AG04450 (cell line): ENCODE data around the gene EFEMP2. TPM values are rescaled to one million over a fixed set of nuclear protein-coding genes. Genes with fewer than 3 reads are reported as not detected.
A peak's percentile ranks its signal among the peaks of the same experiment; 100 is the strongest.

Experiments
- CTCF ChIA-PET: fragments of 300-600, 350-600 bp; formaldehyde crosslinking; extraction: SDS; loops from one replicate; lab custom pipeline; 2022; ENCODE audit warnings: antibody characterized with exemption, inconsistent platforms; lab: Charles Lee
- POLR2A ChIA-PET: fragments of 350-600 bp; formaldehyde crosslinking; extraction: SDS; loops from one replicate; lab custom pipeline; 2021; ENCODE audit warnings: antibody characterized with exemption, inconsistent platforms; lab: Yijun Ruan, JAX
- DNase-seq: peaks from one replicate; pipeline ENCODE4 v3.0.0-alpha.2; 2011; ENCODE audit warnings: low read depth, low spot score
- H3K27ac ChIP-seq: one replicate; pipeline ENCODE4 v1.5.1; 2012; ENCODE audit warnings: low read depth, low read length, control low read depth
- H3K27me3 ChIP-seq: one replicate; pipeline ENCODE4 v1.6.0; 2012; ENCODE audit warnings: low read length; ENCODE audit not compliant: control insufficient read depth, insufficient read depth
- H3K4me3 ChIP-seq: 2 replicates; pipeline ENCODE4 v1.5.1; 2011; ENCODE audit warnings: mild to moderate bottlenecking, low read depth, low read length, control low read depth
- H3K9me3 ChIP-seq: 2 replicates; pipeline ENCODE4 v1.5.1; 2012; ENCODE audit warnings: low read length; ENCODE audit not compliant: control insufficient read depth, insufficient read depth
- CTCF ChIP-seq: IDR thresholded peaks from 2 replicates; pipeline ENCODE4 v1.5.1; 2011; ENCODE audit warnings: low read depth, low read length, control low read depth, inconsistent platforms
- polyA plus RNA-seq: library from polyadenylated mRNA; depleted of rRNA; stranded (reverse); fragments of >200 nt; gene quantifications from 2 replicates; pipeline ENCODE4 v1.2.3, GENCODE V29; 2011

Gene EFEMP2
- polyA plus RNA-seq, 1 experiment: 190 TPM

- no peak for TF ChIP-seq CTCF
- CTCF ChIA-PET: interaction anchor here (0.6 to 3.4 kb wide), 2 partner anchors 8 to 100 kb away, joined by 4 to 25 read pairs; partner anchors contain the start of gene FIBP
- no peak for DNase-seq
- H3K27ac ChIP-seq: no peak overlapping the region
- no peaks in the 10 kb centered on the region for H3K27me3 ChIP-seq
- POLR2A ChIA-PET: interaction anchor here (0.7 to 1.0 kb wide), 2 partner anchors 9 to 227 kb away, joined by 3 to 4 read pairs; no protein-coding TSS in a partner anchor
- H3K9me3 ChIP-seq: no peaks in the 10 kb centered on the region
- no peak overlapping the region for H3K4me3 ChIP-seq
These were observed 7.4 kb upstream of the EFEMP2 start for GRCh38 chr11:65880027-65880426.

- H3K27me3 ChIP-seq: no peaks in the 10 kb centered on the region
- ChIA-PET POLR2A (no interaction called here), CTCF (interaction anchor here (1.0 to 3.4 kb wide), 2 partner anchors 9 to 20 kb away, joined by 4 to 25 read pairs; partner anchors contain the start of genes FIBP and MUS81)
- no peaks in the 10 kb centered on the region for H3K9me3 ChIP-seq
- no peak for TF ChIP-seq CTCF
- DNase-seq: no peak
- no peak within 1 kb of the TSS for H3K4me3 ChIP-seq
- H3K27ac ChIP-seq: no peak within 1 kb of the TSS
These were observed 7.0 kb upstream of the EFEMP2 start, which contains the start of gene CTSW for GRCh38 chr11:65879617-65880016. CTSW (plus strand) TSS chr11:65879837; CDS start chr11:65879855, 18 bp downstream.

- no peak for TF ChIP-seq CTCF
These were observed 937 bp upstream of the EFEMP2 start for GRCh38 chr11:65873318-65874156.

GRCh38 chr11:65871811-65872548, 620 bp downstream of the EFEMP2 start:
- ChIA-PET POLR2A (interaction anchor here (0.5 to 2.2 kb wide), 7 partner anchors 9 to 250 kb away, joined by 3 to 37 read pairs (median 7); partner anchors contain the start of genes CCDC85B, CFL1, FIBP and FOSL1), CTCF (interaction anchor here (0.6 to 2.4 kb wide), 7 partner anchors 12 to 197 kb away, joined by 3 to 23 read pairs (median 8); partner anchors contain the start of genes FIBP and MUS81)
- Histone ChIP-seq H3K27me3 (no peaks in the 10 kb centered on the region), H3K4me3 (peak overlapping the region; percentile 76), H3K9me3 (no peaks in the 10 kb centered on the region; the same call in 1 of the 2 replicates), H3K27ac (peak overlapping the region; percentile 83)
- DNase-seq: no peak
- TF ChIP-seq CTCF: peak; percentile 39; the same call in 1 of the 2 replicates

More at GRCh38 chr11:65873318-65874156, 937 bp upstream of the EFEMP2 start:
- peak overlapping the region; percentile 68 for H3K27ac ChIP-seq
- H3K9me3 ChIP-seq: no peaks in the 10 kb centered on the region; the same call in 1 of the 2 replicates
- peak; percentile 78 for DNase-seq
- H3K27me3 ChIP-seq: no peaks in the 10 kb centered on the region
- peak overlapping the region; percentile 76 for H3K4me3 ChIP-seq
- ChIA-PET CTCF (interaction anchor here (0.6 to 3.4 kb wide), 4 partner anchors 11 to 262 kb away, joined by 3 to 51 read pairs (median 24); partner anchors contain the start of genes FIBP and MUS81), POLR2A (interaction anchor here (0.6 to 0.7 kb wide), 2 partner anchors 14 to 15 kb away, joined by 3 read pairs; partner anchors contain the start of genes CFL1 and MUS81)
